ENCODE measurements around the gene CLPTM1.

DNA sequence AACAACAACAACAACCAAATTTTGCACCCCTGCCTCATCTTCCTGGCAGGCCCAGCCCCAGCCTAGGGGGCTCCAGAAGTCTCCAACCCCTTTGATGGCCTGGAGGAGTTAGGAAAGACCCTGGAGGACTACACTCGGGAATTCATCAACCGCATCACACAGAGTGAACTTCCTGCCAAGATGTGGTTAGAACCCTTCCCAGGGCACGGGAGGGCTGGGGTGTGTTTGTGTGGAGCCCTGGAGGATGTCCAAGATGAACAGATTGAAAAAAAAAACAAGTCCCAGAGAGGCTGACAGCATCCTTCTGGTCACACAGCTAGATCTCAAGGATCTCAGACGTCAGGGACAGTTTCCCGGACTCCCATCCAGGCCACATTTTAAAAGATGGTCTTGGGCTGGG, 27.4 kb upstream of the CLPTM1 start:
- no peak for TF ChIP-seq POLR2AphosphoS5 (IDR thresholded peaks at IDR 0.05; ENCODE audit: low read depth, low read length)
- TF ChIP-seq, protein P1, sequence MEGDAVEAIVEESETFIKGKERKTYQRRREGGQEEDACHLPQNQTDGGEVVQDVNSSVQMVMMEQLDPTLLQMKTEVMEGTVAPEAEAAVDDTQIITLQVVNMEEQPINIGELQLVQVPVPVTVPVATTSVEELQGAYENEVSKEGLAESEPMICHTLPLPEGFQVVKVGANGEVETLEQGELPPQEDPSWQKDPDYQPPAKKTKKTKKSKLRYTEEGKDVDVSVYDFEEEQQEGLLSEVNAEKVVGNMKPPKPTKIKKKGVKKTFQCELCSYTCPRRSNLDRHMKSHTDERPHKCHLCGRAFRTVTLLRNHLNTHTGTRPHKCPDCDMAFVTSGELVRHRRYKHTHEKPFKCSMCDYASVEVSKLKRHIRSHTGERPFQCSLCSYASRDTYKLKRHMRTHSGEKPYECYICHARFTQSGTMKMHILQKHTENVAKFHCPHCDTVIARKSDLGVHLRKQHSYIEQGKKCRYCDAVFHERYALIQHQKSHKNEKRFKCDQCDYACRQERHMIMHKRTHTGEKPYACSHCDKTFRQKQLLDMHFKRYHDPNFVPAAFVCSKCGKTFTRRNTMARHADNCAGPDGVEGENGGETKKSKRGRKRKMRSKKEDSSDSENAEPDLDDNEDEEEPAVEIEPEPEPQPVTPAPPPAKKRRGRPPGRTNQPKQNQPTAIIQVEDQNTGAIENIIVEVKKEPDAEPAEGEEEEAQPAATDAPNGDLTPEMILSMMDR (IDR thresholded peaks at IDR 0.05 in 2 of 3, conservative IDR thresholded peaks at IDR 0.05 in 1 of 3; ENCODE audit: borderline replicate concordance in 1 of 3, insufficient read depth in 1 of 3, low read depth in 2 of 3, low read length in 2 of 3), result no peak
- no peak for TF ChIP-seq FOSL1 (IDR thresholded peaks at IDR 0.05; ENCODE audit: low read depth)
